ENCODE measurements around the gene RAB20.

DNA sequence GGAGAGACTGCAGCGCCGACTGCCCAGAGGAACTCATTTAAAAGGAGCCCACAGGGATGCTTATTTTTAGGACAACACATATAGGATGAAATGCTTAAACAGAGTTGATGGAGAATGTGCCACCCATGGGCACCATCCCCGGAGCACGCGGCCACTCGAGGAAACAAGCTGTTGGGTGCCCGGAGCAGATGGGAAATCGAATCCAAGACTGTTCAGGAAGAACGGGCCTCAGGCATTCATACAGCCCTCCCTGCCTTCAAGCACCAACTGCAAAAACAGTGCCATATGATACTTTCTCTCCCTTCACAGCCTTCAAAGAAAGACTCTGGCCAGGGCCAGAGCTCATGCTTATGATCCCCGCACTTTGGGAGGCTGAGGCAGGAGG lies 40.2 kb downstream of the RAB20 start:
- TF ChIP-seq, protein P1, sequence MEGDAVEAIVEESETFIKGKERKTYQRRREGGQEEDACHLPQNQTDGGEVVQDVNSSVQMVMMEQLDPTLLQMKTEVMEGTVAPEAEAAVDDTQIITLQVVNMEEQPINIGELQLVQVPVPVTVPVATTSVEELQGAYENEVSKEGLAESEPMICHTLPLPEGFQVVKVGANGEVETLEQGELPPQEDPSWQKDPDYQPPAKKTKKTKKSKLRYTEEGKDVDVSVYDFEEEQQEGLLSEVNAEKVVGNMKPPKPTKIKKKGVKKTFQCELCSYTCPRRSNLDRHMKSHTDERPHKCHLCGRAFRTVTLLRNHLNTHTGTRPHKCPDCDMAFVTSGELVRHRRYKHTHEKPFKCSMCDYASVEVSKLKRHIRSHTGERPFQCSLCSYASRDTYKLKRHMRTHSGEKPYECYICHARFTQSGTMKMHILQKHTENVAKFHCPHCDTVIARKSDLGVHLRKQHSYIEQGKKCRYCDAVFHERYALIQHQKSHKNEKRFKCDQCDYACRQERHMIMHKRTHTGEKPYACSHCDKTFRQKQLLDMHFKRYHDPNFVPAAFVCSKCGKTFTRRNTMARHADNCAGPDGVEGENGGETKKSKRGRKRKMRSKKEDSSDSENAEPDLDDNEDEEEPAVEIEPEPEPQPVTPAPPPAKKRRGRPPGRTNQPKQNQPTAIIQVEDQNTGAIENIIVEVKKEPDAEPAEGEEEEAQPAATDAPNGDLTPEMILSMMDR (IDR thresholded peaks at IDR 0.05), result no peak
- TF ChIP-seq POLR2A (IDR thresholded peaks at IDR 0.05), result no peak
- TF ChIP-seq EP300 (IDR thresholded peaks at IDR 0.05), result no peak
